Activated T-cell treated with anti-CD3 and anti-CD28 coated beads for 48 hours (primary cell): ENCODE results near the gene CDH8.
"Not testable (repeated sequence)": the region's sequence is repeated elsewhere in the genome, so short reads cannot be mapped to it uniquely, and the experiment has no call there.

Experiments
- DNase-seq: peaks from one replicate; pipeline ENCODE4 v3.0.0-alpha.2; 2020; ENCODE audit warnings: low read depth

Gene CDH8

DNA sequence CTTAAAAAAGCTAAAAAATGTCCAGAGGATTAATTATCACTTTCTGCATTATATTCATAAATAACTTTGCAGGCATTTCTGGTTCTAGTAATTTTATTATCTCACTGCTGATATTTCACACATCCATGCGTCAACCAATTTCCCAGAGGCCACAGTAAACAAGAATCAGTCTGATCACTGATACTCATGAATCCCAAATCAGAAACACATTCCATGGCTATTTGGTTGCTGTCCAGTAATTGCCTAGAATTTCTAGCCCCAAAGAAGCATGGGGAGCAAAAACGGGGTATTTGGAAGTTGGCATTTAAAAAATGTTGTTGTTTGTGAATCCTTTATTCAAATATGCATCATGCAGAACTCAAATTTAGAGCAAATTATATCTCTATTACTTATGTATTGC lies 244.8 kb downstream of the CDH8 start:
- no peak for DNase-seq

DNA sequence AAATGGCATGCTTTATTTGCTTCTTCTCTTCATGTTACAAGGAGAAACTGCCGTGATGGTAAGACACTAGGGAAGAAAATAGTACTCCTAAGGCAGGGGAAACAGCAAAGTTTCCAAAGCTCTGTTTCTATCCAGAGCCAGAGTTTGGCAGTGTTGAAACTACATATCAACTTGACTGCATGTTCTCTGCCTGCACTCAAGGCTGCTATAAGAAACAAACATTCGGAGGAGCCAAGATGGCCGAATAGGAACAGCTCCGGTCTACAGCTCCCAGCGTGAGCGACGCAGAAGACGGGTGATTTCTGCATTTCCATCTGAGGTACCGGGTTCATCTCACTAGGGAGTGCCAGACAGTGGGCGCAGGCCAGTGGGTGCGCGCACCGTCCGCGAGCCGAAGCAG lies 254.4 kb downstream of the CDH8 start:
- not testable (repeated sequence) for DNase-seq

DNA sequence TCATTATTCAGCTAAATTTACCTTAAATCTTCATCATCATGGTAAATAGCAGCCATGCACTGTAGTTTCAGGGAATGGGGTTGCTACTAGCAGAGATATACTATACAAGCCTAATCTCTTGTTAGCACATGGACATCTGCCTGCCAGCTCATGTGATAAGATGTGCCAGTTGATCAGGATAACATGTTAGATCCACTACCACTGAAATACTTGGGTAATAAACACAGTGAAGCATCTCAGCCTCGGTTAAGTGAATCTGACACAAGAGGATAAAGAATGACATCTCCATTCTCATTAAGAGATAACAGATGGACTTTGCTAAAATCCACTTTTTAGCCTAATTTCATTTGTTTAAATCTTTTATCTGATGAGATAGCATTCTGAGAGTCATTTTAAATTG lies 256.1 kb downstream of the CDH8 start:
- no peak for DNase-seq

DNA sequence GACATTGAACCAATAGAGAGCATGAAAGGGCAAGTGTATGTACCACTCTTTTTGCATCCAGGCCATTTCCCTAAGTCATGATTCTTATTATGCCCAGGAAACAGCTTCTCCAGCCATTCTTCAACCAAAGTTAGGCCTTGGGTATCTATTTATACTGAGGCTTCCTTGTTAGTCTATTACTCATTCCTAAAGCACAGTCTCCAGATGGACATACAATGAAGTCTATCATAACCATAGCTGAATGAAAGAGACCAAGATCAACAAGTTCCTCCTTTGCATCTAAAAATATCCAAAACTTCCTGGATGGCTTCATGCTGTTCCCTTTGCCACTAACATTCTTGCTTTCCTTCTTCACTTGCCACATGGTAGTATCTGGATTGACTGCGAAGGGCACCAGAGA lies 265.9 kb downstream of the CDH8 start:
- DNase-seq = no peak

DNA sequence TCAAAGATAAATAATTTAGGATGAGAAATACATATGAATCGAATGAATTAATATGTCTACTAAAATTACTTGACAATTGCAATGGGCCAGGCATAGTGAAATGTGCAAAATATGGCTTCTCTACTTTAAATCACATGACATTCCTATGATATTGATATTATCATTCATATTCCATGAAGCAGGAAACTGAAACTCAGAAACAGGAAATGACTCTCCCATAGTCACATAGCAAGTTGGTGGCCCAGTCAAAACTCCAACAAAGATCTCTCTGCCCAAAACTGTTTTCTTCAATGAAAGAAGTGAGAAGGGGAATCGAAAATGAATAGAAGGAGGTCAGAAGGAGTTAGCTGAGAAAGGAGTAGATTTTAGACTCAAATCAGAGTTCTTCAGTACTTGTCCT lies 272.2 kb downstream of the CDH8 start:
- no peak for DNase-seq

DNA sequence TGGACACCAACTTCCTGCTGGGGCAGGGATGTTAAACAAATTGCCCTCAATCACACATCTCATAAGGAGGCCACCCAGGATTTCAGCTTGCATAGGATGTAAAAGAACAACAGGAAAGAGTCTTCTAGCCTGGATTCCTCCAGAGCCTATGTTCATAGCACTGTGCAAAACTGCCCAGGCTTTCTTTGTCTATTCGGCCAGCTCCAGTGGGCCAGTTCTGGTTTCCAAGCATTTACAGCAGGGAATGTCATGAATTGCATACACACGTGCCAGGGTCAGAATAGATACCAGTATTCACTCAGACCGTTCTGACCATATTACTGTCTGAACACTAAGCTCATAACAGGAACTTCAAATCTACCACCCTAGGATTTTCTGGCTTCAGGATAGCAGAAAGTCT lies 273.2 kb downstream of the CDH8 start:
- no peak for DNase-seq

DNA sequence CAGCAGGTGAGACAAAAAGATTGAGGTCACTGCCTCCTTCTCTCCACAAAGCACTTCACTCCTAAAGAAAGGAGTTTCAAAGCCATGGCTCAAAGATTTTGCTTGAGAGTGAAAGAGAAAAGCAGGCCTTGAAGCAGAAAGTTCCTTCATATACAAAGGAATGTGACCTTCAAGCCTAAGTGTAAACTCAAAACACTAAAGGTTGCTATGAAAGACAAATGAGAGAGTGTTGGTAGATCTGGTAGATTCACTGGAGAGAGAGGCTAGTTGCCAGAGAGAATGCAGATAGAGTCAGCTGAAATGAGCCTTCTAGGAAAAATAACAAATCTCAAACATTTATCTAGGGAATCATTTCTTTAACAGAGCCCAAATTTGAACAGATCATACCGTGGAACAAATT lies 305.2 kb downstream of the CDH8 start:
- no peak for DNase-seq

GRCh38 chr16:61726701-61727100 lies 309.5 kb downstream of the CDH8 start:
- no peak for DNase-seq

GRCh38 chr16:61726125-61726524 lies 310.1 kb downstream of the CDH8 start:
- DNase-seq = no peak

GRCh38 chr16:61721544-61721943 lies 314.7 kb downstream of the CDH8 start:
- DNase-seq = no peak

- DNase-seq = no peak
Measured at GRCh38 chr16:61715393-61715792, 320.8 kb downstream of the CDH8 start.

DNA sequence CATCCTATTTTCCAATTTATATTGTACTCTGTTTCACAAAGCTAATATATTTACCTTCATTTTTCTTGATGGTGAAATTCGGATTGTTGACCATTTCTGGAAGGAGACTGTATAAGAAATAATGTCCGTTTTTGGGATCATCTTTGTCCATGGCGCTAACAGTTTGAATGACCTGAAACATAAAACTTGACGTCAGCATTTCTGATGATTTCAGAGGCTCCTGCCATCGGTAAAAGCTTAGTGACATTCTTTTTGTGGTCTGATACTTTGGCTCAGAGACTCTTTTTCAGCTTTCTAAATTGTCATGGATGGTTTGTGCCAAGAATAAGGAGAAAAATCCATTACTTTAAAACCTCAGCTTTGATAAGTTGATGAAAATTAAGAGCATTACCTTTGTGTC lies 322.5 kb downstream of the CDH8 start:
- no peak for DNase-seq

DNA sequence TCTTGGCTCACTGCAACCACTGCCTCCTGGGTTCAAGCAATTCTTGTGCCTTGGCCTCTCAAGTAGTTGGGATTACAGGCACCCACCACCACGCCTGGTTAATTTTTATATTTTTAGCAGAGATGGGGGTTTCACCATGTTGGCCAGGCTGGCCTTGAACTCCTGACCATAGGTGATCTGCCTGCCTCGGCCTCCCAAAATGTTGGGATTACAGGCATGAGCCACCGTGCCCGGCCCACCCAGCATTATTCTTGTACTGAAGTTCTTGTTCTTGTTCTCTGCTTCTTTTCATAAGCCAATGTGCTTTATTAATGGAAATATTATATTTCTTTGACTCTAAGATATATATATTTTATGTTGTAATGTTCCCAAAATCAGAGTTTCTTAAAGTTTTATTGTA lies 336.6 kb downstream of the CDH8 start:
- DNase-seq = not testable (repeated sequence)

DNA sequence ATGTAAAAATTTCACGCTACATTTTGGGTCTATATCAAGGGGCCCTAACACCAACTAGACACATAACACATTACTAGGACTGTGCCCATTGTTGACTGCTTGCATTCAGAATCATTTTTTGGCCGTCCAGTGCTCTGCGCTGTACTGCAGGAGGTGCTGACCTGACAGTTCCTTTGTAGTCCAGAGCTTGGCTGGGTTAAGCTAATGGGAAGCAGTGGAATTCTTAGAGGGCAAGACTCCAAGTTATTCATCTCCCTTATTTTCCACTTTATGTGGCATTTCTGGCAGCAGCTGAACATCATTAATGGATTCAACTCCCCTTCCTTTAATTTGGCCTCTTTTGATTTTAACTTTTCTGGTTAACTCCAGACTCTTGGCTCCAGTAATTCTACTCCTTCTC lies 351.7 kb downstream of the CDH8 start:
- DNase-seq = no peak

DNA sequence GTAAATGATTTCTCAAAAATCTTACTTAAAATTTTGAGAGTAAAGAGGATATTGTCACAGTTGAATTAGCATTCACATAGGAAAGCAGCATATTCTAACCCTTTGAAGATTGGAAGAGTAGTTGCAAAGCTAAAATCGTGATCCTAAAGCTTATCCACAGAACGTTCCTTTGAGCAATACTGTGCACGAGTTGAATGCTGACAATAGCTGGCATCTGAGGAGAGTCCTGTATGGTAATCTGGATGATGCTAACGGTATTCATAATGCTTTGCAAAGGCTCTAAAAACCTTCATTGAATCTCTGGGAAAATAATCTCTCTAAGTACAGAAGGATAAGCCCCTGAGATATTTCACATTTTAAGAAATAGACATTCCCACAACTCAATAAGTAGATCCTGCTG lies 354.6 kb downstream of the CDH8 start:
- DNase-seq = no peak

- no peak for DNase-seq
Measured at GRCh38 chr16:61681124-61681523, 355.1 kb downstream of the CDH8 start.

GRCh38 chr16:61678182-61678581 lies 358.1 kb downstream of the CDH8 start:
- DNase-seq = no peak

DNA sequence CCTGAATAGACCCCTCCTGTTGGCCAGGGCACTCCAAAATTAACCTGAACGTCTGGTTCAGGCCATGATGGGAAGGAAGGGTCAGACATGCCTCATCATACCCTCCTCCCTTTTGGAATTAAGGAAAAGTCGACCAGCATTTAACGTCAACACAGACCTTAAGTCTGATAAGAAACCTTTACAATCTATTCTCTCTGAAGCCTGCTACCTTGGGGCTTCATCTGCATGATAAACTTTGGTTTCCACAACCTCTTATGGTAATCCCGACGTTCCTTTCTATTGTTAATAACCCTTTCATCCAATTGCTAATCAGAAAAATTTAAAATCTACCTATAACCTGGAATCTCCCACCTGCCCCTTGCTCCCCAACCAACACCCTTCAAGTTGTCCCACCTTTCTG lies 358.5 kb downstream of the CDH8 start:
- no peak for DNase-seq

DNA sequence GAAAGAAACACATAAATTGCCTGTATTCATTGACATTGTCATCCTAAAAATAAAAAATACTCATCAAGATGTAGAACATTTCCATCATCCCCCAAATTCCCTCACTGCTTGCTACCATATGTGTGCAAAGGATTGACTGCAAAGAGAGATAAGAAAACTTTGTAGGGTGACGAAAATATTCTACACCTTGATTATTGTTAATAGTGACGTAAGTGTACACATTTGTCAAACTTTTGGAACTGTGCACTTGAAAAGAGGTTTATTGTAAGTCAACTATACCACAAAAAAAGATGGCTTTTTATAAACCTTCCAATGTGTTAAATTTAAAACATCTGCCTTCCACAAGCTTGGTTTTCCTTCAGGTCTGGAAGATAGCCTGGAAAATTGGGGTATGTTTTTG lies 359.5 kb downstream of the CDH8 start:
- DNase-seq = no peak

- DNase-seq = no peak
Measured at GRCh38 chr16:61671161-61671560, 365.1 kb downstream of the CDH8 start.

DNA sequence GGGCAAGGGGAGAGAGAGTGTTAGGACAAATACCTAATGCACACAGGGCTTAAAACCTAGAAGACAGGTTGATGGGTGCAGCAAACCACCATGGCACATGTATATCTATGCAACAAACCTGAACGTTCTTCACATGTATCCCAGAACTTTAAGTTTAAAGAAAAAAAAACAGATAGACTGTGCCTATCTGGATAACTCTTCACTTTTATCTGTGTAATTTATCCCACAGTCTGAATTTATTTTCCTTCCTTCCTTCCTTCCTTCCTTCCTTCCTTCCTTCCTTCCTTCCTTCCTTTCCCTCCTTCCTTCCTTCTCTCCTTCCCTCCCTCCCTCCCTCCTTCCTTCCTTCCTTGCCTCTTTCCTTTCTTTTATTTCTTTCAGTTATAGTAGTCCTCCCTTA lies 370.7 kb downstream of the CDH8 start:
- no peak for DNase-seq

- DNase-seq = no peak
Measured at GRCh38 chr16:61659936-61660335, 376.3 kb downstream of the CDH8 start.

DNA sequence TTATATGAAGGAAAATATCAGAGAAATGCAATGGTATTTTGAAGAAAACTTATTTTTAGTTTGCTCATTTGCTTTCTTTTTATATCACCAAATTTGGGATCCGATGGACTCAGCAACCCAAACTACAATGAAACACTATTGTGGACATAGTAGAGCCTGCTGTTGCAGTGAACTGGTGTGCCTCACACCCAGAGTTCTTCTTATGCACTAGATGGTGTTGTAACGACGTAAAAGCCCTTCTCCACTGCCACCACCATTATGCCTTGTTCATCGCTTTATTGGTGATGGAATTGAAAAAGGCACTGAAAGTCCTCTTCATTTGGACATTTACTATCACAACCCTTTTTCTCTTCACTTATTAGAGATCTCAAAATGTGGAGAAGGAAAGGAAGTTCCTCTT lies 381.3 kb downstream of the CDH8 start:
- no peak for DNase-seq

- DNase-seq = no peak
Measured at GRCh38 chr16:61653544-61653943, 382.7 kb downstream of the CDH8 start.

DNA sequence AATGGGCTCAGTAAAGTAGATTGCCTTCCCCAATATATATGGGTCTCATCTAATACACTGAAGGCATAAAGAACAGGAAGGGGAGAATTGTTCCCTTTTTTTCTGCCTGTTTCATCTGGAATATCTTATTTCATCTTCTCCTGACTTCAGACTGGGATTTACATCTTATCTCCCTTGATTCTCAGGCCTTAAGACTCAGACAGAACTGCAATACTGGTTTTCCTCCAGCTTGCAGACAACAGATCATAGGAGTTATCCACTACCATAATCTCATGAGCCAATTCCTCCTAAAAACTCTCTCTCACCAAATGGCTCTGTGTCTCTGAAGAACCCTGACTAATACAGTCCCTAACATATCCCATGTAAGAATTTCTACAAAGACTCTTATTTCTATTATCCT lies 390.7 kb downstream of the CDH8 start:
- DNase-seq = no peak
